A549 (cell line): ENCODE data around the gene SLCO2A1.

Source experiments
- BHLHE40 ChIP-seq: IDR thresholded peaks from 2 replicates; pipeline ENCODE4 v1.6.1; 2012; ENCODE audit warnings: low read depth, low read length, inconsistent platforms
- CBX8 ChIP-seq: fragments of 200-600 bp; sonication (generic); IDR thresholded peaks from 2 replicates; pipeline ENCODE4 v1.6.1; 2016
- EP300 ChIP-seq, 2 experiments: fragments of >200 bp; sonication (Bioruptor Twin); formaldehyde crosslinking; IDR thresholded peaks; 2 replicates in 1 of 2; 3 replicates in 1 of 2; pipeline ENCODE4 v1.6.1; 2016 to 2017
- HDAC2 ChIP-seq: fragments of 200-600 bp; sonication (generic); IDR thresholded peaks from 2 replicates; pipeline ENCODE4 v1.6.1; 2016
- KDM5A ChIP-seq: fragments of 200-600 bp; sonication (generic); IDR thresholded peaks from 2 replicates; pipeline ENCODE4 v1.6.1; 2016; ENCODE audit warnings: antibody characterized with exemption, mild to moderate bottlenecking
- MAFK ChIP-seq: fragments of 450-650 bp; IDR thresholded peaks from 2 replicates; pipeline ENCODE4 v1.6.1; 2014; ENCODE audit not compliant: partially characterized antibody
- MAZ ChIP-seq: fragments of 150-350 bp; IDR thresholded peaks from 2 replicates; pipeline ENCODE4 v1.6.1; 2014; ENCODE audit warnings: antibody characterized with exemption, low read depth, low read length, borderline replicate concordance
- MYC ChIP-seq: IDR thresholded peaks from 2 replicates; pipeline ENCODE4 v1.6.1; 2012; ENCODE audit warnings: mild to moderate bottlenecking, inconsistent platforms, low read length, improper control_type of control experiment, borderline replicate concordance
- POLR2A ChIP-seq: IDR thresholded peaks from 2 replicates; pipeline ENCODE4 v1.6.1; 2012; ENCODE audit warnings: mild to moderate bottlenecking, low read length
- RAD21 ChIP-seq, 2 experiments: fragments of >200 bp in 1 of 2; sonication (Bioruptor Twin) in 1 of 2; formaldehyde crosslinking in 1 of 2; IDR thresholded peaks in 1 of 2; conservative IDR thresholded peaks in 1 of 2; 2 replicates in 1 of 2; 3 replicates in 1 of 2; pipeline ENCODE4 v1.6.1; 2012 to 2018; ENCODE audit warnings: inconsistent platforms in 1 of 2
- TF ChIP-seq, protein P1 (sequence below): fragments of >200 bp; sonication (Bioruptor Twin); formaldehyde crosslinking; IDR thresholded peaks from 3 replicates; pipeline ENCODE4 v1.5.1; 2016
- TF ChIP-seq, protein P2 (sequence below): IDR thresholded peaks from 2 replicates; pipeline ENCODE4 v1.6.1; 2012
- TF ChIP-seq, protein P3 (sequence below): fragments of 200-600 bp; sonication (generic); IDR thresholded peaks from 2 replicates; pipeline ENCODE4 v1.6.1; 2016; ENCODE audit warnings: antibody characterized with exemption, mild to moderate bottlenecking, moderate library complexity

DNA sequence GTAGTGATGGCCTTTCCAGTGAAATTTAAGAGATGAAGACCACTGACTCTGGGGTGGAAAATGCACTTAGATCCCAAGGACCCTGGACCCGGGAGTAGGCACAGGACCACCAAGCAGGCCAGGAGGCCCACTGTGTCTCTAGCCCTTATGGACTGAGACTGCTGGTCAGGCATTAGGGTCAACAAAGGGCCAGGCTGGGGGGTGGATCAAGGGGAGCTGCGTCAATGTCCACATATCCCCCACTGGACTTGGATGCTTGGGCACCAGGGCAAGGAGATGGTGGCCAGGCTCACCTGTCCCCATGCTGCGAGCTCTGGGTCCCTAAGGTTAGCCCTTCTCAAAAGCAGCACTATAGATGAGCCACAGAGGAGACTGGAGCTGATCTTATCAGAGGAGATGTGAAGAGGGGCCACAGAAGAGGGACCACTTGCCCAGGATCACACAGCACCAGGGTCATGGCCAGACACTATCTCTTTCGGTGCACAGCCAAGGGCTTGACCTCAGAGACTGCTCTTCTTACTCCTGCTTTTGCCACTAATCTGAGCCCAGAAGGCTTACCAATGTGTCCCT is 148.8 kb downstream of the SLCO2A1 start:
- TF ChIP-seq RAD21 (conservative IDR thresholded peaks at IDR 0.05 in 1 of 2, IDR thresholded peaks at IDR 0.05 in 1 of 2) = no peak
- TF ChIP-seq BHLHE40 = no peak
- TF ChIP-seq, protein P1, sequence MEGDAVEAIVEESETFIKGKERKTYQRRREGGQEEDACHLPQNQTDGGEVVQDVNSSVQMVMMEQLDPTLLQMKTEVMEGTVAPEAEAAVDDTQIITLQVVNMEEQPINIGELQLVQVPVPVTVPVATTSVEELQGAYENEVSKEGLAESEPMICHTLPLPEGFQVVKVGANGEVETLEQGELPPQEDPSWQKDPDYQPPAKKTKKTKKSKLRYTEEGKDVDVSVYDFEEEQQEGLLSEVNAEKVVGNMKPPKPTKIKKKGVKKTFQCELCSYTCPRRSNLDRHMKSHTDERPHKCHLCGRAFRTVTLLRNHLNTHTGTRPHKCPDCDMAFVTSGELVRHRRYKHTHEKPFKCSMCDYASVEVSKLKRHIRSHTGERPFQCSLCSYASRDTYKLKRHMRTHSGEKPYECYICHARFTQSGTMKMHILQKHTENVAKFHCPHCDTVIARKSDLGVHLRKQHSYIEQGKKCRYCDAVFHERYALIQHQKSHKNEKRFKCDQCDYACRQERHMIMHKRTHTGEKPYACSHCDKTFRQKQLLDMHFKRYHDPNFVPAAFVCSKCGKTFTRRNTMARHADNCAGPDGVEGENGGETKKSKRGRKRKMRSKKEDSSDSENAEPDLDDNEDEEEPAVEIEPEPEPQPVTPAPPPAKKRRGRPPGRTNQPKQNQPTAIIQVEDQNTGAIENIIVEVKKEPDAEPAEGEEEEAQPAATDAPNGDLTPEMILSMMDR = no peak
- TF ChIP-seq, protein P2, sequence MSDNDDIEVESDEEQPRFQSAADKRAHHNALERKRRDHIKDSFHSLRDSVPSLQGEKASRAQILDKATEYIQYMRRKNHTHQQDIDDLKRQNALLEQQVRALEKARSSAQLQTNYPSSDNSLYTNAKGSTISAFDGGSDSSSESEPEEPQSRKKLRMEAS = no peak
- TF ChIP-seq HDAC2 = no peak
- TF ChIP-seq, protein P3, sequence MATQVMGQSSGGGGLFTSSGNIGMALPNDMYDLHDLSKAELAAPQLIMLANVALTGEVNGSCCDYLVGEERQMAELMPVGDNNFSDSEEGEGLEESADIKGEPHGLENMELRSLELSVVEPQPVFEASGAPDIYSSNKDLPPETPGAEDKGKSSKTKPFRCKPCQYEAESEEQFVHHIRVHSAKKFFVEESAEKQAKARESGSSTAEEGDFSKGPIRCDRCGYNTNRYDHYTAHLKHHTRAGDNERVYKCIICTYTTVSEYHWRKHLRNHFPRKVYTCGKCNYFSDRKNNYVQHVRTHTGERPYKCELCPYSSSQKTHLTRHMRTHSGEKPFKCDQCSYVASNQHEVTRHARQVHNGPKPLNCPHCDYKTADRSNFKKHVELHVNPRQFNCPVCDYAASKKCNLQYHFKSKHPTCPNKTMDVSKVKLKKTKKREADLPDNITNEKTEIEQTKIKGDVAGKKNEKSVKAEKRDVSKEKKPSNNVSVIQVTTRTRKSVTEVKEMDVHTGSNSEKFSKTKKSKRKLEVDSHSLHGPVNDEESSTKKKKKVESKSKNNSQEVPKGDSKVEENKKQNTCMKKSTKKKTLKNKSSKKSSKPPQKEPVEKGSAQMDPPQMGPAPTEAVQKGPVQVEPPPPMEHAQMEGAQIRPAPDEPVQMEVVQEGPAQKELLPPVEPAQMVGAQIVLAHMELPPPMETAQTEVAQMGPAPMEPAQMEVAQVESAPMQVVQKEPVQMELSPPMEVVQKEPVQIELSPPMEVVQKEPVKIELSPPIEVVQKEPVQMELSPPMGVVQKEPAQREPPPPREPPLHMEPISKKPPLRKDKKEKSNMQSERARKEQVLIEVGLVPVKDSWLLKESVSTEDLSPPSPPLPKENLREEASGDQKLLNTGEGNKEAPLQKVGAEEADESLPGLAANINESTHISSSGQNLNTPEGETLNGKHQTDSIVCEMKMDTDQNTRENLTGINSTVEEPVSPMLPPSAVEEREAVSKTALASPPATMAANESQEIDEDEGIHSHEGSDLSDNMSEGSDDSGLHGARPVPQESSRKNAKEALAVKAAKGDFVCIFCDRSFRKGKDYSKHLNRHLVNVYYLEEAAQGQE = no peak
- TF ChIP-seq KDM5A = no peak
- TF ChIP-seq CBX8 = no peak
- TF ChIP-seq POLR2A = no peak
- TF ChIP-seq MYC = no peak
- no peak for TF ChIP-seq MAFK
- TF ChIP-seq EP300 (IDR thresholded peaks at IDR 0.05) = no peak
- TF ChIP-seq MAZ = no peak
